IMR-90 (cell line): ENCODE measurements around the gene CUBN. TPM values are rescaled to one million over a fixed set of nuclear protein-coding genes. Genes with fewer than 3 reads are reported as not detected.
A peak's percentile ranks its signal among the peaks of the same experiment; 100 is the strongest.

Source experiments
- ATAC-seq: fragments of 200-7000 bp; cut with Tn5 transposase; 2 replicates; pipeline ENCODE4 v1.9.1; 2020; ENCODE audit warnings: low read depth, mild to moderate bottlenecking, moderate library complexity
- BruUV-seq: library from RNA; stranded (reverse); fragments of 400-500 nt; replicated peaks from 2 replicates; lab custom pipeline; 2021; lab: Mats Ljungman, UMichigan
- CTCF ChIA-PET: fragments of 300-600 bp; formaldehyde crosslinking; extraction: SDS; loops from one replicate; lab custom pipeline; 2021; ENCODE audit warnings: antibody characterized with exemption; lab: Yijun Ruan, JAX
- POLR2A ChIA-PET: fragments of 300-600 bp; sonication (Branson Sonifier 250); formaldehyde crosslinking; loops from one replicate; lab custom pipeline; 2022; ENCODE audit warnings: antibody characterized with exemption; ENCODE audit not compliant: unreplicated experiment; lab: Charles Lee
- DNase-seq: peaks from one replicate; pipeline ENCODE4 v3.0.0; 2013
- H2AFZ ChIP-seq: replicated peaks from 2 replicates; pipeline ENCODE3; 2013; ENCODE audit warnings: low read length, mild to moderate bottlenecking; ENCODE audit not compliant: poor library complexity
- H2AK5ac ChIP-seq: 2 replicates; pipeline ENCODE4 v1.6.1; 2013; ENCODE audit warnings: low read depth, low read length, inconsistent platforms
- H2AK9ac ChIP-seq: replicated peaks from 2 replicates; pipeline ENCODE3; 2013; ENCODE audit warnings: mild to moderate bottlenecking, low read depth, low read length, moderate library complexity; ENCODE audit not compliant: poor library complexity
- H2BK120ac ChIP-seq: 2 replicates; pipeline ENCODE4 v1.6.1; 2013; ENCODE audit warnings: low read depth, low read length, inconsistent platforms
- H2BK15ac ChIP-seq: 3 replicates; pipeline ENCODE4 v1.6.1; 2013; ENCODE audit warnings: low read depth, low read length, inconsistent platforms
- H2BK20ac ChIP-seq: 2 replicates; pipeline ENCODE4 v1.6.1; 2013; ENCODE audit warnings: low read depth, mild to moderate bottlenecking, inconsistent platforms, low read length, moderate library complexity
- H2BK5ac ChIP-seq: 2 replicates; pipeline ENCODE4 v1.6.1; 2013; ENCODE audit warnings: mild to moderate bottlenecking, low read depth, low read length, inconsistent platforms; ENCODE audit not compliant: poor library complexity, severe bottlenecking
- H3K14ac ChIP-seq: replicated peaks from 2 replicates; pipeline ENCODE4 v1.6.1; 2013; ENCODE audit warnings: low read depth, low read length, inconsistent platforms
- H3K18ac ChIP-seq: 2 replicates; pipeline ENCODE4 v1.6.1; 2013; ENCODE audit warnings: low read depth, low read length, control low read depth
- H3K23ac ChIP-seq: 2 replicates; pipeline ENCODE4 v1.6.1; 2013; ENCODE audit warnings: low read depth, low read length, inconsistent platforms
- H3K27ac ChIP-seq: 2 replicates; pipeline ENCODE4 v1.5.1; 2013; ENCODE audit warnings: mild to moderate bottlenecking, control low read depth, low read length; ENCODE audit not compliant: insufficient read depth
- H3K27me3 ChIP-seq: 2 replicates; pipeline ENCODE4 v1.6.1; 2013; ENCODE audit warnings: low read length; ENCODE audit not compliant: control insufficient read depth, insufficient read depth
- H3K36me3 ChIP-seq: 2 replicates; pipeline ENCODE4 v1.6.1; 2013; ENCODE audit warnings: low read length, mixed read lengths; ENCODE audit not compliant: control insufficient read depth, insufficient read depth
- H3K4ac ChIP-seq: 2 replicates; pipeline ENCODE4 v1.6.1; 2013; ENCODE audit warnings: low read depth, low read length, inconsistent platforms
- H3K4me1 ChIP-seq: 2 replicates; pipeline ENCODE4 v1.6.1; 2013; ENCODE audit warnings: low read length, mixed read lengths; ENCODE audit not compliant: control insufficient read depth, insufficient read depth
- H3K4me2 ChIP-seq: 2 replicates; pipeline ENCODE4 v1.6.1; 2013; ENCODE audit warnings: low read depth, mild to moderate bottlenecking, control low read depth, low read length, moderate library complexity
- H3K4me3 ChIP-seq: 2 replicates; pipeline ENCODE4 v1.5.1; 2013; ENCODE audit warnings: low read depth, mild to moderate bottlenecking, control low read depth, low read length, moderate library complexity; ENCODE audit not compliant: insufficient read depth
- H3K56ac ChIP-seq: 2 replicates; pipeline ENCODE4 v1.6.1; 2013; ENCODE audit warnings: low read length, inconsistent platforms; ENCODE audit not compliant: insufficient read depth; ENCODE audit errors: extremely low read depth
- H3K79me1 ChIP-seq, 2 experiments: 2 replicates each; pipeline ENCODE4 v1.6.1; 2013; ENCODE audit warnings: low read length in 2 of 2, inconsistent platforms in 1 of 2, low read depth in 1 of 2
- H3K9ac ChIP-seq: 2 replicates; pipeline ENCODE4 v1.6.1; 2013; ENCODE audit warnings: low read depth, low read length, control low read depth
- H3K9me1 ChIP-seq: 2 replicates; pipeline ENCODE4 v1.6.1; 2013; ENCODE audit warnings: low read length, inconsistent platforms; ENCODE audit not compliant: insufficient read depth
- H3K9me3 ChIP-seq: 2 replicates; pipeline ENCODE4 v1.6.1; 2013; ENCODE audit warnings: low read length; ENCODE audit not compliant: control insufficient read depth, insufficient read depth
- H4K20me1 ChIP-seq: 2 replicates; pipeline ENCODE4 v1.6.1; 2013; ENCODE audit warnings: low read length, inconsistent platforms; ENCODE audit not compliant: insufficient read depth
- H4K5ac ChIP-seq: 2 replicates; pipeline ENCODE4 v1.6.1; 2013; ENCODE audit warnings: mild to moderate bottlenecking, low read depth, low read length, control low read depth
- H4K8ac ChIP-seq, 2 experiments: 2 replicates each; pipeline ENCODE4 v1.6.1; 2013; ENCODE audit warnings: low read depth in 2 of 2, low read length in 2 of 2, control low read depth in 1 of 2, inconsistent platforms in 1 of 2
- H4K91ac ChIP-seq: 2 replicates; pipeline ENCODE4 v1.6.1; 2013; ENCODE audit warnings: low read depth, low read length, inconsistent platforms; ENCODE audit not compliant: insufficient read depth
- RAD21 ChIP-seq: IDR thresholded peaks from 2 replicates; pipeline ENCODE4 v1.6.1; 2012; ENCODE audit warnings: low read length, improper control_type of control experiment
- SMC3 ChIP-seq: fragments of 150-350 bp; IDR thresholded peaks from 2 replicates; pipeline ENCODE4 v1.6.1; 2016; ENCODE audit warnings: low read depth, mild to moderate bottlenecking, antibody characterized with exemption, low read length, moderate library complexity
- WGBS, 2 experiments: methylation state at CpG; one replicate each; pipeline versions ENCODE4 v1.1.5 to v1.1.7; 2013; ENCODE audit warnings: missing lambda C conversion rate in 2 of 2; ENCODE audit not compliant: insufficient read length in 1 of 2; ENCODE audit errors: extremely low coverage in 2 of 2; 5-methylcytosine and 5-hydroxymethylcytosine counted together
- dilution Hi-C: fragments of 300-500 bp; cut with HindIII; formaldehyde crosslinking; loops from one replicate; pipeline ENCODE4 v1.14.3; 2018; ENCODE audit warnings: low sequenced_read_pairs; ENCODE audit not compliant: unreplicated experiment
- in situ Hi-C: fragments of 300-500 bp; cut with MboI; formaldehyde crosslinking; loops from 3 replicates; pipeline ENCODE4 v1.14.3; 2019; ENCODE audit warnings: low sequenced_read_pairs, inconsistent platforms, mixed read lengths
- intact Hi-C: fragments of 100-400 bp; cut with micrococcal nuclease; formaldehyde crosslinking; loops from 2 replicates; pipeline ENCODE4 v1.10.0; 2022
- polyA plus RNA-seq, 3 experiments: library from polyadenylated mRNA; depleted of rRNA; stranded (reverse); fragments of >200 nt; gene quantifications; 2 replicates each; pipeline ENCODE4 v1.2.3, GENCODE V29; 2012; ENCODE audit warnings: low replicate concordance in 1 of 3
- total RNA-seq: library from RNA; depleted of rRNA; stranded (reverse); fragments of >200 nt; gene quantifications from 2 replicates; pipeline ENCODE4 v1.2.3, GENCODE V29; 2012
- TF ChIP-seq, protein P1 (sequence below): conservative IDR thresholded peaks from 2 replicates; pipeline ENCODE4 v1.5.1; 2012; ENCODE audit warnings: mild to moderate bottlenecking, low read depth, low read length, improper control_type of control experiment
- TF ChIP-seq, protein P2 (sequence below): fragments of 150-350 bp; IDR thresholded peaks from 2 replicates; pipeline ENCODE4 v1.6.1; 2016; ENCODE audit warnings: low read depth, mild to moderate bottlenecking, low read length, moderate library complexity, borderline replicate concordance

CUBN gene
- total and polyA plus RNA-seq, 2 of the 4 experiments (the other 2 are of a cell fraction) = 0.19 to 0.54 TPM

- in situ Hi-C loops (no loop called here), dilution Hi-C loops (no loop called here), intact Hi-C loops (loop anchor here (1.0 to 5.0 kb wide), 5 partner anchors 114 to 404 kb away; no protein-coding TSS in a partner anchor)
- H3K18ac ChIP-seq = no peak overlapping the region
- no peak overlapping the region for H3K14ac ChIP-seq
- H4K91ac ChIP-seq = no peak overlapping the region
- H3K27me3 ChIP-seq = no peaks in the 10 kb centered on the region
- TF ChIP-seq, protein P1, sequence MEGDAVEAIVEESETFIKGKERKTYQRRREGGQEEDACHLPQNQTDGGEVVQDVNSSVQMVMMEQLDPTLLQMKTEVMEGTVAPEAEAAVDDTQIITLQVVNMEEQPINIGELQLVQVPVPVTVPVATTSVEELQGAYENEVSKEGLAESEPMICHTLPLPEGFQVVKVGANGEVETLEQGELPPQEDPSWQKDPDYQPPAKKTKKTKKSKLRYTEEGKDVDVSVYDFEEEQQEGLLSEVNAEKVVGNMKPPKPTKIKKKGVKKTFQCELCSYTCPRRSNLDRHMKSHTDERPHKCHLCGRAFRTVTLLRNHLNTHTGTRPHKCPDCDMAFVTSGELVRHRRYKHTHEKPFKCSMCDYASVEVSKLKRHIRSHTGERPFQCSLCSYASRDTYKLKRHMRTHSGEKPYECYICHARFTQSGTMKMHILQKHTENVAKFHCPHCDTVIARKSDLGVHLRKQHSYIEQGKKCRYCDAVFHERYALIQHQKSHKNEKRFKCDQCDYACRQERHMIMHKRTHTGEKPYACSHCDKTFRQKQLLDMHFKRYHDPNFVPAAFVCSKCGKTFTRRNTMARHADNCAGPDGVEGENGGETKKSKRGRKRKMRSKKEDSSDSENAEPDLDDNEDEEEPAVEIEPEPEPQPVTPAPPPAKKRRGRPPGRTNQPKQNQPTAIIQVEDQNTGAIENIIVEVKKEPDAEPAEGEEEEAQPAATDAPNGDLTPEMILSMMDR = peak; percentile 76
- TF ChIP-seq RAD21 (peak; percentile 82), SMC3 (peak; percentile 85)
- TF ChIP-seq, protein P2, sequence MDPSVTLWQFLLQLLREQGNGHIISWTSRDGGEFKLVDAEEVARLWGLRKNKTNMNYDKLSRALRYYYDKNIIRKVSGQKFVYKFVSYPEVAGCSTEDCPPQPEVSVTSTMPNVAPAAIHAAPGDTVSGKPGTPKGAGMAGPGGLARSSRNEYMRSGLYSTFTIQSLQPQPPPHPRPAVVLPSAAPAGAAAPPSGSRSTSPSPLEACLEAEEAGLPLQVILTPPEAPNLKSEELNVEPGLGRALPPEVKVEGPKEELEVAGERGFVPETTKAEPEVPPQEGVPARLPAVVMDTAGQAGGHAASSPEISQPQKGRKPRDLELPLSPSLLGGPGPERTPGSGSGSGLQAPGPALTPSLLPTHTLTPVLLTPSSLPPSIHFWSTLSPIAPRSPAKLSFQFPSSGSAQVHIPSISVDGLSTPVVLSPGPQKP = no peak
- POLR2A ChIA-PET = interaction anchor here (0.7 kb wide), 1 partner anchor 19 kb away, joined by 3 read pairs; no protein-coding TSS in a partner anchor
- no peak overlapping the region for H2BK5ac ChIP-seq
- H2AK9ac ChIP-seq = no peak overlapping the region
- no peaks in the 10 kb centered on the region for H3K79me1 ChIP-seq
- no peak overlapping the region; the same call in 1 of the 2 replicates for H3K4ac ChIP-seq
- no peak overlapping the region for H4K5ac ChIP-seq
- H3K23ac ChIP-seq = no peak overlapping the region
- H3K9ac ChIP-seq = no peak overlapping the region
- no peak overlapping the region for H3K4me3 ChIP-seq
- peak overlapping the region; percentile 41 for H2BK120ac ChIP-seq
- H3K27ac ChIP-seq = no peak overlapping the region
- WGBS, 2 experiments = 0% methylated on average over 1 of the region's 4 CpGs; no CpG with 5 or more reads in 1 of the 2 experiments
- peak overlapping the region; percentile 22; the same call in 1 of the 2 replicates for H2BK20ac ChIP-seq
- H3K36me3 ChIP-seq = no peaks in the 10 kb centered on the region
- no TSS peak for BruUV-seq
- no peaks in the 10 kb centered on the region for H4K20me1 ChIP-seq
- peak; percentile 80 for ATAC-seq
- H2AK5ac ChIP-seq = no peak overlapping the region
- no peak overlapping the region for H2AFZ ChIP-seq
- H3K56ac ChIP-seq = no peak overlapping the region
- DNase-seq = peak; percentile 68
- CTCF ChIA-PET = interaction anchor here (0.5 to 1.7 kb wide), 9 partner anchors 11 to 404 kb away, joined by 3 to 8 read pairs (median 3); no protein-coding TSS in a partner anchor
- H3K4me1 ChIP-seq = peaks cover 3% of the 10 kb centered on the region
- peak overlapping the region in 1 of 2 experiments; percentile 42; a peak in 1 of 4 replicates for H4K8ac ChIP-seq
- H3K4me2 ChIP-seq = no peak overlapping the region
- no peak overlapping the region for H2BK15ac ChIP-seq
- peaks cover 5% of the 10 kb centered on the region for H3K9me1 ChIP-seq
- H3K9me3 ChIP-seq = no peaks in the 10 kb centered on the region
Observed at GRCh38 chr10:16853201-16853600, 276.4 kb downstream of the CUBN start.
